HepG2 (cell line): ENCODE data around the gene CLTA. TPM values are rescaled to one million over a fixed set of nuclear protein-coding genes. Genes with fewer than 3 reads are reported as not detected.

Experiments used
- CHD2 ChIP-seq: IDR thresholded peaks from 2 replicates; pipeline ENCODE4 v1.6.1; 2011; ENCODE audit warnings: low read depth, low read length, improper control_type of control experiment
- ERF ChIP-seq: IDR thresholded peaks from 2 replicates; pipeline ENCODE4 v1.6.1; 2018; ENCODE audit warnings: missing biosample characterization, missing genetic modification reagents
- HDAC6 ChIP-seq: fragments of 200-600 bp; sonication (generic); IDR thresholded peaks from 2 replicates; pipeline ENCODE4 v1.7.0; 2017; ENCODE audit warnings: mild to moderate bottlenecking, antibody characterized with exemption, low read length, low read depth
- KDM5B ChIP-seq: sonication (generic); formaldehyde crosslinking; IDR thresholded peaks from 2 replicates; pipeline ENCODE4 v1.4.0; 2020; ENCODE audit warnings: missing genetic modification reagents, mild to moderate bottlenecking, borderline replicate concordance
- SIX1 ChIP-seq: sonication (generic); formaldehyde crosslinking; IDR thresholded peaks from 2 replicates; pipeline ENCODE4 v1.4.0; 2020; ENCODE audit warnings: missing genetic modification reagents, borderline replicate concordance
- SIX4 ChIP-seq: sonication (generic); formaldehyde crosslinking; IDR thresholded peaks from 2 replicates; pipeline ENCODE4 v1.4.0; 2020; ENCODE audit warnings: missing genetic modification reagents
- TAF15 ChIP-seq: fragments of 200-400 bp; formaldehyde crosslinking; IDR thresholded peaks from one replicate; pipeline ENCODE4 v1.6.1; 2018; ENCODE audit warnings: mild to moderate bottlenecking, low read depth, low read length; ENCODE audit not compliant: poor library complexity, severe bottlenecking
- TIGD3 ChIP-seq: sonication (generic); formaldehyde crosslinking; IDR thresholded peaks from 2 replicates; pipeline ENCODE4 v1.5.1; 2020; ENCODE audit warnings: mild to moderate bottlenecking, missing genetic modification reagents, borderline replicate concordance
- ZBTB1 ChIP-seq: sonication (generic); formaldehyde crosslinking; IDR thresholded peaks from 2 replicates; pipeline ENCODE4 v1.4.0; 2020; ENCODE audit warnings: missing genetic modification reagents, borderline replicate concordance
- ZFX ChIP-seq: sonication (generic); formaldehyde crosslinking; IDR thresholded peaks from 2 replicates; pipeline ENCODE4 v1.4.0; 2020; ENCODE audit warnings: mild to moderate bottlenecking, low read depth, missing genetic modification reagents, moderate library complexity
- ZKSCAN1 ChIP-seq: fragments of 150-350 bp; IDR thresholded peaks from 2 replicates; pipeline ENCODE4 v1.6.1; 2014; ENCODE audit warnings: low read length
- ZNF121 ChIP-seq: sonication (generic); formaldehyde crosslinking; IDR thresholded peaks from 2 replicates; pipeline ENCODE4 v1.5.0; 2020; ENCODE audit warnings: mild to moderate bottlenecking, missing genetic modification reagents
- ZNF335 ChIP-seq: sonication (generic); formaldehyde crosslinking; IDR thresholded peaks from 2 replicates; pipeline ENCODE4 v1.4.0; 2020; ENCODE audit warnings: missing genetic modification reagents
- ZNF44 ChIP-seq: sonication (generic); formaldehyde crosslinking; IDR thresholded peaks from 2 replicates; pipeline ENCODE4 v1.5.1; 2020; ENCODE audit warnings: mild to moderate bottlenecking, missing genetic modification reagents
- ZNF543 ChIP-seq: sonication (generic); formaldehyde crosslinking; IDR thresholded peaks from 2 replicates; pipeline ENCODE4 v1.4.0; 2020; ENCODE audit warnings: mild to moderate bottlenecking, missing genetic modification reagents
- ZNF567 ChIP-seq: sonication (generic); formaldehyde crosslinking; IDR thresholded peaks from 2 replicates; pipeline ENCODE4 v1.8.1; 2023; ENCODE audit warnings: mild to moderate bottlenecking, missing genetic modification reagents, borderline replicate concordance
- ZNF614 ChIP-seq: IDR thresholded peaks from 2 replicates; pipeline ENCODE4 v1.6.1; 2018; ENCODE audit warnings: missing biosample characterization, missing genetic modification reagents, inconsistent platforms, borderline replicate concordance
- ZNF660 ChIP-seq: sonication (generic); formaldehyde crosslinking; IDR thresholded peaks from 2 replicates; pipeline ENCODE4 v1.5.1; 2020; ENCODE audit warnings: mild to moderate bottlenecking, low read depth, missing genetic modification reagents, borderline replicate concordance
- polyA plus RNA-seq, 8 experiments: library from polyadenylated mRNA; depleted of rRNA in 3 of 8; stranded (reverse) in 7 of 8; unstranded in 1 of 8; fragments of >200 nt; fragmentation: Illumina TruSeq in 4 of 8; extraction: Trizol in 4 of 8; gene quantifications; 2 replicates each; pipeline versions ENCODE4 v1.2.1 to v1.2.3, GENCODE V29; 2011 to 2016; ENCODE audit warnings: low read depth in 4 of 8, missing spikeins in 1 of 8, mixed read lengths in 1 of 8; ENCODE audit not compliant: insufficient read depth in 1 of 8
- total RNA-seq, 5 experiments: library from RNA; depleted of rRNA; stranded (reverse); fragments of >200 nt; fragmentation: Illumina TruSeq; extraction: Trizol; gene quantifications; 2 replicates each; pipeline ENCODE4 v1.2.3, GENCODE V29; 2016; ENCODE audit warnings: low read depth in 1 of 5
- TF ChIP-seq, protein P1 (sequence below): sonication (generic); formaldehyde crosslinking; IDR thresholded peaks from 2 replicates; pipeline ENCODE4 v1.4.0; 2020; ENCODE audit warnings: missing genetic modification reagents, borderline replicate concordance
- TF ChIP-seq, protein P2 (sequence below): IDR thresholded peaks from 2 replicates; pipeline ENCODE4 v1.6.1; 2016; ENCODE audit warnings: missing genetic modification reagents, missing compliant biosample characterization
- TF ChIP-seq, protein P3 (sequence below): sonication (generic); formaldehyde crosslinking; IDR thresholded peaks from 2 replicates; pipeline ENCODE4 v1.4.0; 2020; ENCODE audit warnings: mild to moderate bottlenecking, missing genetic modification reagents
- TF ChIP-seq, protein P4 (sequence below): sonication (generic); formaldehyde crosslinking; IDR thresholded peaks from 2 replicates; pipeline ENCODE4 v1.8.1; 2023; ENCODE audit warnings: mild to moderate bottlenecking, inconsistent platforms, moderate library complexity, missing genetic modification reagents, borderline replicate concordance
- TF ChIP-seq, protein P5 (sequence below): sonication (generic); formaldehyde crosslinking; IDR thresholded peaks from 2 replicates; pipeline ENCODE4 v1.4.0; 2020; ENCODE audit warnings: mild to moderate bottlenecking, missing genetic modification reagents, borderline replicate concordance

The CLTA gene
- total and polyA plus RNA-seq, 2 of the 13 experiments (the other 11 are each of a cell fraction or from before 2014, with no cell fraction given), result 143 to 222 TPM

GRCh38 chr9:36166168-36166927 lies 24.4 kb upstream of the CLTA start (continued):
- 0 out of 2 replicates have a peak, but pooled peaks have one; percentile 56 for TF ChIP-seq ZNF567 (CRISPR knock-in tag)
- TF ChIP-seq, protein P1, sequence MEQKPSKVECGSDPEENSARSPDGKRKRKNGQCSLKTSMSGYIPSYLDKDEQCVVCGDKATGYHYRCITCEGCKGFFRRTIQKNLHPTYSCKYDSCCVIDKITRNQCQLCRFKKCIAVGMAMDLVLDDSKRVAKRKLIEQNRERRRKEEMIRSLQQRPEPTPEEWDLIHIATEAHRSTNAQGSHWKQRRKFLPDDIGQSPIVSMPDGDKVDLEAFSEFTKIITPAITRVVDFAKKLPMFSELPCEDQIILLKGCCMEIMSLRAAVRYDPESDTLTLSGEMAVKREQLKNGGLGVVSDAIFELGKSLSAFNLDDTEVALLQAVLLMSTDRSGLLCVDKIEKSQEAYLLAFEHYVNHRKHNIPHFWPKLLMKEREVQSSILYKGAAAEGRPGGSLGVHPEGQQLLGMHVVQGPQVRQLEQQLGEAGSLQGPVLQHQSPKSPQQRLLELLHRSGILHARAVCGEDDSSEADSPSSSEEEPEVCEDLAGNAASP (CRISPR knock-in tag), result 0 out of 2 replicates have a peak, but pooled peaks have one; percentile 38
- TF ChIP-seq ZNF121 (CRISPR knock-in tag), result no peak
- no peak for TF ChIP-seq ZNF543 (CRISPR knock-in tag)
- no peak for TF ChIP-seq ZNF660 (CRISPR knock-in tag)
- TF ChIP-seq, protein P2, sequence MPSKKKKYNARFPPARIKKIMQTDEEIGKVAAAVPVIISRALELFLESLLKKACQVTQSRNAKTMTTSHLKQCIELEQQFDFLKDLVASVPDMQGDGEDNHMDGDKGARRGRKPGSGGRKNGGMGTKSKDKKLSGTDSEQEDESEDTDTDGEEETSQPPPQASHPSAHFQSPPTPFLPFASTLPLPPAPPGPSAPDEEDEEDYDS (CRISPR knock-in tag), result no peak
- TF ChIP-seq, protein P3, sequence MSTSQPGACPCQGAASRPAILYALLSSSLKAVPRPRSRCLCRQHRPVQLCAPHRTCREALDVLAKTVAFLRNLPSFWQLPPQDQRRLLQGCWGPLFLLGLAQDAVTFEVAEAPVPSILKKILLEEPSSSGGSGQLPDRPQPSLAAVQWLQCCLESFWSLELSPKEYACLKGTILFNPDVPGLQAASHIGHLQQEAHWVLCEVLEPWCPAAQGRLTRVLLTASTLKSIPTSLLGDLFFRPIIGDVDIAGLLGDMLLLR (CRISPR knock-in tag), result no peak
- TF ChIP-seq ZNF44 (CRISPR knock-in tag), result no peak
- TF ChIP-seq, protein P4, sequence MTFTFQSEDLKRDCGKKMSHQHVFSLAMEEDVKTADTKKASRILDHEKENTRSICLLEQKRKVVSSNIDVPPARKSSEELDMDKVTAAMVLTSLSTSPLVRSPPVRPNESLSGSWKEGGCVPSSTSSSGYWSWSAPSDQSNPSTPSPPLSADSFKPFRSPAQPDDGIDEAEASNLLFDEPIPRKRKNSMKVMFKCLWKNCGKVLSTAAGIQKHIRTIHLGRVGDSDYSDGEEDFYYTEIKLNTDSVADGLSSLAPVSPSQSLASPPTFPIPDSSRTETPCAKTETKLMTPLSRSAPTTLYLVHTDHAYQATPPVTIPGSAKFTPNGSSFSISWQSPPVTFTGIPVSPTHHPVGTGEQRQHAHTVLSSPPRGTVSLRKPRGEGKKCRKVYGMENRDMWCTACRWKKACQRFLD (CRISPR knock-in tag), result no peak
- TF ChIP-seq ZFX (CRISPR knock-in tag), result peak; percentile 34; the same call in 1 of the 2 replicates
- no peak for TF ChIP-seq ZBTB1
- no peak for TF ChIP-seq HDAC6
- no peak for TF ChIP-seq SIX4 (CRISPR knock-in tag)
- TF ChIP-seq ZNF335 (CRISPR knock-in tag), result no peak
- 0 out of 2 replicates have a peak, but pooled peaks have one; percentile 44 for TF ChIP-seq ERF
- no peak for TF ChIP-seq TIGD3 (CRISPR knock-in tag)
- TF ChIP-seq ZNF614 (CRISPR knock-in tag), result peak; percentile 30; the same call in 1 of the 2 replicates
- TF ChIP-seq, protein P5, sequence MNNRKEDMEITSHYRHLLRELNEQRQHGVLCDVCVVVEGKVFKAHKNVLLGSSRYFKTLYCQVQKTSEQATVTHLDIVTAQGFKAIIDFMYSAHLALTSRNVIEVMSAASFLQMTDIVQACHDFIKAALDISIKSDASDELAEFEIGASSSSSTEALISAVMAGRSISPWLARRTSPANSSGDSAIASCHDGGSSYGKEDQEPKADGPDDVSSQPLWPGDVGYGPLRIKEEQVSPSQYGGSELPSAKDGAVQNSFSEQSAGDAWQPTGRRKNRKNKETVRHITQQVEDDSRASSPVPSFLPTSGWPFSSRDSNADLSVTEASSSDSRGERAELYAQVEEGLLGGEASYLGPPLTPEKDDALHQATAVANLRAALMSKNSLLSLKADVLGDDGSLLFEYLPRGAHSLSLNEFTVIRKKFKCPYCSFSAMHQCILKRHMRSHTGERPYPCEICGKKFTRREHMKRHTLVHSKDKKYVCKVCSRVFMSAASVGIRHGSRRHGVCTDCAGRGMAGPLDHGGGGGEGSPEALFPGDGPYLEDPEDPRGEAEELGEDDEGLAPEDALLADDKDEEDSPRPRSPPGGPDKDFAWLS (CRISPR knock-in tag), result no peak
- no peak for TF ChIP-seq CHD2
- TF ChIP-seq SIX1 (CRISPR knock-in tag), result no peak
- no peak; the same call in 1 of the 2 replicates for TF ChIP-seq KDM5B
- no peak for TF ChIP-seq TAF15
- no peak for TF ChIP-seq ZKSCAN1
